ENCODE data around the gene EFHD2. TPM values are rescaled to one million over a fixed set of nuclear protein-coding genes. Genes with fewer than 3 reads are reported as not detected.

EFHD2 gene
- total RNA-seq, 1 experiment from 2014 or later: 192 TPM

DNA sequence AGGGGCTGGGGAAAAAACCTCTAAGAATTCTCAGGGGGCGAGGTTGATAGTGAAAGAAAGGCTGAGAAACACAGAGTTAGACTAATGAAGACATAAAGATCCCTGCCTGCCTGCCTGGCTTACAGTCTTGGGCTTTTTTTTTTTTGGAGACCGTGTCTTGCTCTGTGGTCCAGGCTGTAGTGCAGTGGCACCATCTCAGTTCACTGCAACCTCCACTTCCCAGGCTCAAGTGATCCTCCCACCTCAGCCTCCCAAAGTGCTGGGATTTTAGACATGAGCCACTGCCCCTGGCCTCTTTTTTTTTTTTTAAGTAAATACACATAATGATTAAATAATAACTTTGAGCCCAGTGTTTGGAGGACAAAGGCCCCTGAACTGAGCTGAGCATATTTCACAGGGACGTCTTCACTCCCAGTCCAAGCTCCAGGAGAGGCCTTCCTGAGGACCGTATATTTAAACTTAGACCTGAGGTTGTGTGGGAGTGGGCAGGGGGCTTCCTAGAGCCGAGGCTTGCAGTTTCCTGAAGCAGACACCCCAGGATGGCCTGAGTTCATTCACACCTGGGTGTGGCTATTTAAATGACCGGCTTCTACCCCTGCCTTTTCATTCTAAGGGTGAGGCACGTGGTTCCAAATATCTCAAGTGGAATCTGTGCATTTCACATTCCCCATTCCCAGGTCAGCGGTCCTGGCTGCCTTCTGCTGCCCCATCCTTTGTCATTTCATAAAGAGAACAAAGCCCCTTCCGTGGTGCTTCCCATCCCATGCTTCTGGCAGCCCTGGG lies 16.0 kb upstream of the EFHD2 start:
- intact Hi-C loops (cut with micrococcal nuclease): no loop called here
- Histone ChIP-seq H3K36me3 (ENCODE audit: low read depth, low read length) (no peaks in the 10 kb centered on the region), H3K79me2 (ENCODE audit: low read length) (no peaks in the 10 kb centered on the region), H3F3A (ENCODE audit: low read length, unreplicated experiment) (no peaks in the 10 kb centered on the region), H3K9me3 (ENCODE audit: low read length) (no peaks in the 10 kb centered on the region), H3K4me2 (ENCODE audit: low read length) (no peak overlapping the region), H3K9me2 (replicated peaks; ENCODE audit: low read length) (no peaks in the 10 kb centered on the region), H3K4me3 (ENCODE audit: low read length) (no peak overlapping the region), H3K27me3 (ENCODE audit: low read length) (no peaks in the 10 kb centered on the region), H4K20me1 (ENCODE audit: low read length) (no peaks in the 10 kb centered on the region), H3K9ac (ENCODE audit: low read length) (no peak overlapping the region), H3K27ac (ENCODE audit: low read length) (no peak overlapping the region), H2AFZ (ENCODE audit: low read length) (peak overlapping the region; percentile 62), H3K4me1 (ENCODE audit: insufficient read depth, low read length) (peaks cover 8% of the 10 kb centered on the region)
- CTCF ChIA-PET: no interaction called here
- POLR2A ChIA-PET (ENCODE audit: unreplicated experiment): no interaction called here
- TF ChIP-seq EZH2phosphoT487 (IDR thresholded peaks at IDR 0.05; ENCODE audit: borderline replicate concordance, low read length) (no peak), EZH2 (IDR thresholded peaks at IDR 0.05; ENCODE audit: low read length, unreplicated experiment) (no peak)
- TF ChIP-seq, protein P1, sequence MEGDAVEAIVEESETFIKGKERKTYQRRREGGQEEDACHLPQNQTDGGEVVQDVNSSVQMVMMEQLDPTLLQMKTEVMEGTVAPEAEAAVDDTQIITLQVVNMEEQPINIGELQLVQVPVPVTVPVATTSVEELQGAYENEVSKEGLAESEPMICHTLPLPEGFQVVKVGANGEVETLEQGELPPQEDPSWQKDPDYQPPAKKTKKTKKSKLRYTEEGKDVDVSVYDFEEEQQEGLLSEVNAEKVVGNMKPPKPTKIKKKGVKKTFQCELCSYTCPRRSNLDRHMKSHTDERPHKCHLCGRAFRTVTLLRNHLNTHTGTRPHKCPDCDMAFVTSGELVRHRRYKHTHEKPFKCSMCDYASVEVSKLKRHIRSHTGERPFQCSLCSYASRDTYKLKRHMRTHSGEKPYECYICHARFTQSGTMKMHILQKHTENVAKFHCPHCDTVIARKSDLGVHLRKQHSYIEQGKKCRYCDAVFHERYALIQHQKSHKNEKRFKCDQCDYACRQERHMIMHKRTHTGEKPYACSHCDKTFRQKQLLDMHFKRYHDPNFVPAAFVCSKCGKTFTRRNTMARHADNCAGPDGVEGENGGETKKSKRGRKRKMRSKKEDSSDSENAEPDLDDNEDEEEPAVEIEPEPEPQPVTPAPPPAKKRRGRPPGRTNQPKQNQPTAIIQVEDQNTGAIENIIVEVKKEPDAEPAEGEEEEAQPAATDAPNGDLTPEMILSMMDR (conservative IDR thresholded peaks at IDR 0.05; ENCODE audit: low read depth, low read length): no peak
- ATAC-seq (peak; percentile 30), DNase-seq (no peak)
- no TSS peak for BruUV-seq (replicated peaks)

DNA sequence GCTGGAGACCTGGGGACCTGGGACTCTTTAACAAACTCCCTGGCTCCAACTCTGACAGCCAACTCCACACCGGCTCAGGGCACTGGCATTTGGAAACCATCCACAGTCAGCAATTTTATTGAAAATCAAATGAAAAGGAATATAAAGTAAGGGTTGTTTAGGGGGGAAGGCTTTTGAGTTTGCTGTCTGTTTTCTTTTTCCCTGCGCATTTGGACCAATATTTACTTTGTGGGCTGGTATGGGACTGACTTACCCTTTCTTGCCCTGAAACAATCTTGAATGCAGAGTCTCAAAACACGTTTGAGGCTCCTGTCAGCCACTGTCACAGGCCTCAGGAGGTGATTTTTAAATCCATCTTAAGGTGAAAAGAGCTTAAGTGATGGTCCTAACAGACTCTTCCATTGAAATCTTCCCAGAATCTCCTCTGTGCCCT lies 15.4 kb upstream of the EFHD2 start:
- H2AFZ ChIP-seq (ENCODE audit: low read length): peak overlapping the region; percentile 62
- intact Hi-C loops (cut with micrococcal nuclease): no loop called here
- peak; percentile 65 for ATAC-seq
- TF ChIP-seq EZH2 (IDR thresholded peaks at IDR 0.05; ENCODE audit: low read length, unreplicated experiment): no peak
- TF ChIP-seq, protein P1 (conservative IDR thresholded peaks at IDR 0.05; ENCODE audit: low read depth, low read length): no peak
- no peak for TF ChIP-seq EZH2phosphoT487 (IDR thresholded peaks at IDR 0.05; ENCODE audit: borderline replicate concordance, low read length)
- peaks cover 8% of the 10 kb centered on the region for H3K4me1 ChIP-seq (ENCODE audit: insufficient read depth, low read length)
- H3K9me2 ChIP-seq (replicated peaks; ENCODE audit: low read length): no peaks in the 10 kb centered on the region
- BruUV-seq (replicated peaks): no TSS peak
- no peaks in the 10 kb centered on the region for H3K27me3 ChIP-seq (ENCODE audit: low read length)
- no peaks in the 10 kb centered on the region for H3K9me3 ChIP-seq (ENCODE audit: low read length)
- H3K27ac ChIP-seq (ENCODE audit: low read length): no peak overlapping the region
- H3K4me3 ChIP-seq (ENCODE audit: low read length): no peak overlapping the region
- no peaks in the 10 kb centered on the region for H3F3A ChIP-seq (ENCODE audit: low read length, unreplicated experiment)
- no peak for DNase-seq
- H4K20me1 ChIP-seq (ENCODE audit: low read length): no peaks in the 10 kb centered on the region
- H3K36me3 ChIP-seq (ENCODE audit: low read depth, low read length): no peaks in the 10 kb centered on the region
- H3K4me2 ChIP-seq (ENCODE audit: low read length): no peak overlapping the region
- CTCF ChIA-PET: interaction anchor here (0.6 kb wide), 1 partner anchor 12 kb away, joined by 3 read pairs; no protein-coding TSS in a partner anchor
- H3K9ac ChIP-seq (ENCODE audit: low read length): no peak overlapping the region
- POLR2A ChIA-PET (ENCODE audit: unreplicated experiment): no interaction called here
- H3K79me2 ChIP-seq (ENCODE audit: low read length): no peaks in the 10 kb centered on the region

DNA sequence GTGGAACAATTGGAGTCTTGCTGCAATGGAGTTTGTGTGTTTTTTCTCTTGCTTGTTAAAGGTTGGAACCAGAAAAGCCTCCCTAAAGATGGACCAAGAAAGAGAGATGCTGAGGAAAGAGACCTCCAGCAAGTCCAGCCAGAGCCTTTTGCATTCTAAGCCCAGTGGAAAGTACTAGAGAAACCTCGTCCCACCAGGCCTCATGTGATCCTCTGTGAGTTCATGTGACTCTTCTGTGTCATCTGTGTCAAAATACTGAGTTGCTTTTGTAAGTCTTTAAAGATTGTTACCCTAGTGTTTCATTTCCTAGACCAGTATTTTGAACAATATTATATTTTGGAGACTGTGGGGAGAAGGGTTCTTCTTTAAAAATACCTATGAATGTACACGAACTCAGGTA lies 12.5 kb upstream of the EFHD2 start:
- Histone ChIP-seq H4K20me1 (ENCODE audit: low read length) (no peaks in the 10 kb centered on the region), H3F3A (ENCODE audit: low read length, unreplicated experiment) (no peaks in the 10 kb centered on the region), H3K4me3 (ENCODE audit: low read length) (no peak overlapping the region), H3K4me1 (ENCODE audit: insufficient read depth, low read length) (peaks cover 8% of the 10 kb centered on the region), H3K9ac (ENCODE audit: low read length) (no peak overlapping the region), H2AFZ (ENCODE audit: low read length) (no peak overlapping the region), H3K4me2 (ENCODE audit: low read length) (no peak overlapping the region), H3K27me3 (ENCODE audit: low read length) (no peaks in the 10 kb centered on the region), H3K36me3 (ENCODE audit: low read depth, low read length) (no peaks in the 10 kb centered on the region), H3K9me3 (ENCODE audit: low read length) (no peaks in the 10 kb centered on the region), H3K9me2 (replicated peaks; ENCODE audit: low read length) (no peaks in the 10 kb centered on the region), H3K79me2 (ENCODE audit: low read length) (no peaks in the 10 kb centered on the region), H3K27ac (ENCODE audit: low read length) (no peak overlapping the region)
- CTCF ChIA-PET: no interaction called here
- intact Hi-C loops (cut with micrococcal nuclease): no loop called here
- POLR2A ChIA-PET (ENCODE audit: unreplicated experiment): no interaction called here
- ATAC-seq (no peak), DNase-seq (no peak)
- TF ChIP-seq, protein P1 (conservative IDR thresholded peaks at IDR 0.05; ENCODE audit: low read depth, low read length): no peak
- TF ChIP-seq EZH2phosphoT487 (IDR thresholded peaks at IDR 0.05; ENCODE audit: borderline replicate concordance, low read length) (no peak), EZH2 (IDR thresholded peaks at IDR 0.05; ENCODE audit: low read length, unreplicated experiment) (no peak)
- BruUV-seq (replicated peaks): no TSS peak
